Measurements from ENCODE around the gene FBXO40.

- no peak for TF ChIP-seq CTCF (IDR thresholded peaks at IDR 0.05; ENCODE audit: borderline replicate concordance, extremely low read depth, low read length, poor library complexity, severe bottlenecking)
- TF ChIP-seq EZH2 (IDR thresholded peaks at IDR 0.05; ENCODE audit: borderline replicate concordance, low read depth, low read length, severe bottlenecking) = no peak
These were observed 47.9 kb downstream of the FBXO40 start for GRCh38 chr3:121641127-121641526.

All from DND-41 (cell line).